Naive thymus-derived CD4-positive, alpha-beta T cell (primary cell): Measurements from ENCODE around the gene TACO1. TPM values are rescaled to one million over a fixed set of nuclear protein-coding genes. Genes with fewer than 3 reads are reported as not detected.

Experiments used
- ATAC-seq: fragments of 150-1000 bp; cut with Tn5 transposase; 2 replicates; pipeline ENCODE4 v1.10.0; 2021; ENCODE audit warnings: mild to moderate bottlenecking, moderate library complexity
- CTCF ChIA-PET: fragments of 350-600 bp; sonication (Branson Sonifier 250); formaldehyde crosslinking; loops from one replicate; lab custom pipeline; 2021; ENCODE audit warnings: antibody characterized with exemption; lab: Charles Lee
- POLR2A ChIA-PET: fragments of 350-600 bp; sonication (Branson Sonifier 250); formaldehyde crosslinking; loops from one replicate; lab custom pipeline; 2021; ENCODE audit warnings: antibody characterized with exemption, inconsistent platforms; lab: Charles Lee
- DNase-seq, 9 donors: peaks; one replicate each; pipeline versions ENCODE4 v3.0.0 to v3.0.0-alpha.2; 2020 to 2022; ENCODE audit warnings: mixed read lengths in 1 of 9
- H3K27ac ChIP-seq: one replicate; pipeline ENCODE4 v1.7.0; 2013; ENCODE audit warnings: mild to moderate bottlenecking, low read depth, low read length, moderate library complexity
- H3K27me3 ChIP-seq, 2 donors: one replicate each; pipeline ENCODE4 v1.7.0; 2013; ENCODE audit warnings: low read length in 2 of 2, mild to moderate bottlenecking in 2 of 2, moderate library complexity in 2 of 2; ENCODE audit not compliant: control insufficient read depth in 2 of 2, insufficient read depth in 2 of 2
- H3K36me3 ChIP-seq, 3 experiments: 1 replicate in 2 of 3; 2 replicates in 1 of 3; pipeline ENCODE4 v1.7.0; 2013; ENCODE audit warnings: low read length in 3 of 3, mild to moderate bottlenecking in 3 of 3, moderate library complexity in 1 of 3; ENCODE audit not compliant: insufficient read depth in 3 of 3, control insufficient read depth in 2 of 3
- H3K4me1 ChIP-seq, 2 donors: one replicate each; pipeline ENCODE4 v1.7.0; 2013; ENCODE audit warnings: low read length in 2 of 2, mild to moderate bottlenecking in 2 of 2, moderate library complexity in 1 of 2; ENCODE audit not compliant: control insufficient read depth in 2 of 2, insufficient read depth in 2 of 2
- H3K4me3 ChIP-seq: 2 replicates; pipeline ENCODE4 v1.7.0; 2013; ENCODE audit warnings: mild to moderate bottlenecking, low read length
- H3K9me3 ChIP-seq, 3 experiments: 1 replicate in 2 of 3; 2 replicates in 1 of 3; pipeline ENCODE4 v1.7.0; 2013; ENCODE audit warnings: low read length in 3 of 3; ENCODE audit not compliant: control insufficient read depth in 2 of 3
- H3K27ac Mint-ChIP-seq, 9 donors: one replicate each; pipeline ENCODE4 v1.8.0; 2020 to 2022; ENCODE audit warnings: mixed read lengths in 9 of 9, mild to moderate bottlenecking in 8 of 9, moderate library complexity in 5 of 9, inconsistent platforms in 2 of 9
- H3K27me3 Mint-ChIP-seq, 5 donors: one replicate each; pipeline ENCODE4 v1.8.0; 2021 to 2022; ENCODE audit warnings: mixed read lengths in 5 of 5, mild to moderate bottlenecking in 1 of 5
- H3K36me3 Mint-ChIP-seq, 5 donors: one replicate each; pipeline ENCODE4 v1.8.0; 2020 to 2022; ENCODE audit warnings: mixed read lengths in 5 of 5, mild to moderate bottlenecking in 3 of 5, inconsistent platforms in 1 of 5
- H3K4me1 Mint-ChIP-seq, 7 donors: one replicate each; pipeline ENCODE4 v1.8.0; 2020 to 2022; ENCODE audit warnings: mixed read lengths in 7 of 7, mild to moderate bottlenecking in 3 of 7, inconsistent platforms in 1 of 7
- H3K4me3 Mint-ChIP-seq, 10 donors: one replicate each; pipeline ENCODE4 v1.8.0; 2020 to 2022; ENCODE audit warnings: mild to moderate bottlenecking in 10 of 10, mixed read lengths in 10 of 10, moderate library complexity in 6 of 10, inconsistent platforms in 2 of 10
- H3K9me3 Mint-ChIP-seq, 11 donors: one replicate each; pipeline ENCODE4 v1.8.0; 2020 to 2022; ENCODE audit warnings: mixed read lengths in 11 of 11, mild to moderate bottlenecking in 4 of 11, inconsistent platforms in 1 of 11, moderate library complexity in 1 of 11
- intact Hi-C, 2 donors: fragments of 100-400 bp; cut with micrococcal nuclease; formaldehyde crosslinking; loops; one replicate each; pipeline ENCODE4 v1.15.1; 2023
- polyA plus RNA-seq, 2 donors: library from polyadenylated mRNA; unstranded; fragments of 300-500 nt; fragmentation: Illumina TruSeq; gene quantifications; one replicate each; pipeline ENCODE4 v1.2.3, GENCODE V29; 2021
- total RNA-seq, 6 experiments: library from RNA in 5 of 6; stranded (reverse) in 5 of 6; gene quantifications; 1 replicate in 5 of 6; 2 replicates in 1 of 6; pipeline ENCODE4 v1.2.3 and lab custom pipeline; 2021 to 2026

TACO1 gene
- total and polyA plus RNA-seq, 7 experiments from 2014 or later, result 11.1 to 21.2 (median 16.8) TPM

DNA sequence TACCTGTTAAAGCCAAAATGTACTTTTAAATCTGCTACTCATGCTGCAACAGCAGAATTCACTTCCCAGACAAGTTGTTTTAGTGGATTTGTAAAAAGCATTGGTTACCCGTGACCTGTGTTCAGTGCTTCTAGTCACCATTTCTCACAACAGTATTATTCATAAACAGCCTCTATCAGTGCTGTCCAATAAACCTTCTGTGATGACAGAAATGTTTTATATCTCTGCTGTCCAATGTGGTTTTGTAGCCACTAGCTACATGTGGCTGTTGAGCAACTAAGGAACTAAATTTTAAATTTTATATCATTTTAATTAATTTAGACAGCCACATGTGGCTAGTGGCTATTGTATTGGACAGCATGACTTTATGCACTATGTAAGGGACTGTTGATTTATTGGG, 34.1 kb downstream of the TACO1 start:
- CTCF ChIA-PET, result interaction anchor here (0.8 to 1.0 kb wide), 2 partner anchors 23 to 159 kb away, joined by 3 to 4 read pairs; no protein-coding TSS in a partner anchor

DNA sequence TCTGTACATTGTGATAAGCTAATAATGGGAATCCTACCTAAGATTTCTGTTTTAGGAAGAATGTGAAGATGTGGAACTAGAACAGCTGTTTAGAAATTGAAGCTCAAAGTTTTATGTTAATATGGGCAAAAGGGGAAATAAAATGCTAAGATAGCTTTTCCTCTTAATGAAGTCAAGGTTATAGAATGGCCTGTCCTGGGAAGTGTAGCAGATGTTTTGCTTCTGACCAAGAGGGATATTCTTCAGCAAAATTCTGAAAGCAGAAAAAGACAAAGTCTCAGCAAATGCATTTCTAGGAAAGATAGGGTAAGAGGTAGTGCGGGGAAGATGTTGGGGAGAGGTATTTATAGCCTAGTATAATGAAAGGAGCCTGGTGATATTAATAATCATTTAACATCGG, 34.6 kb downstream of the TACO1 start:
- Histone ChIP-seq H3K36me3 (peaks cover 5 to 44% (median 14%) of the 10 kb centered on the region in 3 experiments), H3K27me3 (no peaks in the 10 kb centered on the region), H3K4me3 (no peak overlapping the region), H3K4me1 (peaks cover 0 to 9% of the 10 kb centered on the region in 2 donors), H3K27ac (no peak overlapping the region), H3K9me3 (no peaks in the 10 kb centered on the region)
- POLR2A ChIA-PET, result interaction anchor here (0.6 to 2.1 kb wide), 3 partner anchors 11 to 132 kb away, joined by 3 to 10 read pairs (median 6); no protein-coding TSS in a partner anchor
- Mint-ChIP-seq H3K9me3 (peaks cover 0 to 1% (median 0%) of the 10 kb centered on the region in 11 donors), H3K36me3 (peaks cover 7 to 37% (median 16%) of the 10 kb centered on the region in 5 donors), H3K4me1 (peaks cover 27 to 63% (median 52%) of the 10 kb centered on the region in 7 donors), H3K27ac (no peak overlapping the region), H3K4me3 (no peak overlapping the region), H3K27me3 (no peaks in the 10 kb centered on the region)
- CTCF ChIA-PET, result interaction anchor here (0.6 to 1.6 kb wide), 5 partner anchors 24 to 196 kb away, joined by 3 to 4 read pairs (median 3); no protein-coding TSS in a partner anchor
- intact Hi-C loops, result no loop called here
- DNase-seq (no peak), ATAC-seq (no peak)

More for the DNA sequence above, 34.1 kb downstream of the TACO1 start:
- no peak overlapping the region for H3K27ac ChIP-seq
- H3K27me3 ChIP-seq, result no peaks in the 10 kb centered on the region
- Mint-ChIP-seq H3K27ac (no peak overlapping the region), H3K4me1 (peaks cover 28 to 62% (median 54%) of the 10 kb centered on the region in 7 donors), H3K9me3 (peaks cover 0 to 1% (median 0%) of the 10 kb centered on the region in 11 donors), H3K4me3 (no peak overlapping the region), H3K27me3 (no peaks in the 10 kb centered on the region), H3K36me3 (peaks cover 7 to 37% (median 16%) of the 10 kb centered on the region in 5 donors)
- H3K9me3 ChIP-seq, result no peaks in the 10 kb centered on the region
- DNase-seq, result no peak
- H3K36me3 ChIP-seq, result peaks cover 5 to 44% (median 14%) of the 10 kb centered on the region in 3 experiments
- intact Hi-C loops, result no loop called here
- H3K4me3 ChIP-seq, result no peak overlapping the region
- peaks cover 0 to 9% of the 10 kb centered on the region in 2 donors for H3K4me1 ChIP-seq
- POLR2A ChIA-PET, result interaction anchor here (0.6 to 2.1 kb wide), 4 partner anchors 10 to 132 kb away, joined by 3 to 10 read pairs (median 4); no protein-coding TSS in a partner anchor
- no peak for ATAC-seq

DNA sequence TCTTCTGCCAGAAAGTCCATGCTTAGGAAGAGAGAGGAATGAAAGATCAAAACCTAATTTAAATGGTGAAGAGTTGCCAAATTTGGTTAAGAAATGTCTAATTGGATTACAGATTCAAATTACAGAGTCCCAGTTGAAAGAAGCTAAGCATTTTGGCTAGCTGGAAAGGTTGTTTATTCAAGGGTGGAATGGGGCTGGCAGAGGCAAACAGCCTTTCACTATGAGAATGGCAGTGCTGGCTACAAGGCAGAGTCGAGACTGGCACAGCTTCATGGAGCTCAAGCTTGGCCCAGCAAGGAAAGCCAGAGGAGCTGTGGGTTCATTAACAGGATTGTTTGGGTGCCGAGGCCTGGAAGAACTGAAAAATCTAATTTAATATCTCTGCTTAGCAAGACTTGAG, 35.1 kb downstream of the TACO1 start:
- H3K27me3 ChIP-seq, result no peaks in the 10 kb centered on the region
- intact Hi-C loops, result no loop called here
- peaks cover 5 to 44% (median 14%) of the 10 kb centered on the region in 3 experiments for H3K36me3 ChIP-seq
- POLR2A ChIA-PET, result interaction anchor here (0.6 to 2.1 kb wide), 4 partner anchors 11 to 132 kb away, joined by 3 to 10 read pairs (median 6); no protein-coding TSS in a partner anchor
- ATAC-seq, result no peak
- no peaks in the 10 kb centered on the region for H3K9me3 ChIP-seq
- H3K4me3 ChIP-seq, result no peak overlapping the region
- Mint-ChIP-seq H3K4me1 (peaks cover 27 to 63% (median 50%) of the 10 kb centered on the region in 7 donors), H3K36me3 (peaks cover 7 to 37% (median 16%) of the 10 kb centered on the region in 5 donors), H3K27me3 (no peaks in the 10 kb centered on the region), H3K27ac (peak overlapping the region in 3 of 9 donors; percentile 9 to 63 (median 17)), H3K4me3 (no peak overlapping the region), H3K9me3 (peaks cover 0 to 1% (median 0%) of the 10 kb centered on the region in 11 donors)
- CTCF ChIA-PET, result interaction anchor here (0.6 to 1.6 kb wide), 5 partner anchors 24 to 236 kb away, joined by 3 to 4 read pairs (median 3); no protein-coding TSS in a partner anchor
- no peak for DNase-seq
- peaks cover 0 to 9% of the 10 kb centered on the region in 2 donors for H3K4me1 ChIP-seq
- no peak overlapping the region for H3K27ac ChIP-seq

DNA sequence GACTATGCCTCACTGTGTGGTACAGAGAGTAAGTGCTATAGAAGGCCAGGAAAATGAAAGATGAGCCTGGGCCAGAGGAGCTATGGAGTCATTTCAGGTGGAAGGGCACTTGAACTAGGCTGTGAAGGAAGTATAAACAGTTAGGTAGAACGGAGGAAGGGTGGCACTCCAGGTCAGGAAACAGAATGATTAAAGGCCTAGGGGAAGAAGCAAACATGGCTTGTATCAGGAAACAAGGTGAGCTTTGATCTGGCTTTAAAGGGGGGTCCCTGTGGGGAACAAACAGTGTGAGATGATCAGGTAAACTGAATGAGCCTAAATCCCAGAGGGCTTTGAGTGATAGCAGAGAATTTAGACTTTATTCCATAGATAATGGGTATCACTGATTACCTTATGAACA, 38.4 kb downstream of the TACO1 start:
- Mint-ChIP-seq H3K4me1 (peaks cover 11 to 49% (median 29%) of the 10 kb centered on the region in 7 donors), H3K9me3 (peaks cover 0 to 1% (median 0%) of the 10 kb centered on the region in 11 donors), H3K36me3 (peaks cover 7 to 24% (median 13%) of the 10 kb centered on the region in 5 donors), H3K27ac (peak overlapping the region in 8 of 9 donors; percentile 24 to 77 (median 66)), H3K27me3 (no peaks in the 10 kb centered on the region), H3K4me3 (peak overlapping the region in 5 of 10 donors; percentile 6 to 64 (median 14))
- Histone ChIP-seq H3K4me1 (peaks cover 0 to 9% of the 10 kb centered on the region in 2 donors), H3K36me3 (peaks cover 5 to 33% (median 8%) of the 10 kb centered on the region in 3 experiments), H3K27ac (no peak overlapping the region), H3K27me3 (no peaks in the 10 kb centered on the region), H3K9me3 (no peaks in the 10 kb centered on the region), H3K4me3 (no peak overlapping the region)
- intact Hi-C loops, result no loop called here
- DNase-seq (peak in 1 of 9 donors; percentile 15), ATAC-seq (no peak)
- ChIA-PET POLR2A (interaction anchor here (0.6 to 1.6 kb wide), 7 partner anchors 14 to 135 kb away, joined by 3 to 9 read pairs (median 3); partner anchors contain the start of genes CCDC47 and DDX42), CTCF (interaction anchor here (0.8 to 1.6 kb wide), 4 partner anchors 36 to 209 kb away, joined by 3 to 5 read pairs (median 4); no protein-coding TSS in a partner anchor)

DNA sequence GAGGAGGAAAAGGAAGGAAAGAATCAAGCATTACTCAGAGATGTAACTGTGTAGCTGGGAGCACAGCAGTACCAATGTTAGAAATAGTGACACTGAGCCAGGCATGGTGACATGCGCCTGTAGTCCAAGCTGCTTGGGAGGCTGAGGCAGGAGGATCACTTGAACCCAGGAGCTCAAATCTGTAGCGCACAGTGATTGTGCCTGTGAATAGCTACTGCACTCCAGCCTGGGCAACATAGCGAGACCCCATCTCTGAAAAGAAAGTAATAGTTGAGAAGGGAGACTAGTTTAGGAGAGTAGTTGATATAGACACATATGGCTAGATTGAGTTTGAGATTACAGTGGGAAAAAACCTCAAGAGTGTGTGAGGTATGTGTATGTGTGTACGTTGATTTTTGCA, 39.3 kb downstream of the TACO1 start:
- Histone ChIP-seq H3K9me3 (no peaks in the 10 kb centered on the region), H3K4me3 (no peak overlapping the region), H3K4me1 (peaks cover 0 to 9% of the 10 kb centered on the region in 2 donors), H3K27me3 (no peaks in the 10 kb centered on the region), H3K27ac (no peak overlapping the region), H3K36me3 (peaks cover 0 to 27% (median 5%) of the 10 kb centered on the region in 3 experiments)
- ChIA-PET POLR2A (interaction anchor here (0.8 to 1.6 kb wide), 2 partner anchors 57 to 70 kb away, joined by 4 to 9 read pairs; no protein-coding TSS in a partner anchor), CTCF (interaction anchor here (0.8 to 1.6 kb wide), 2 partner anchors 55 to 70 kb away, joined by 3 to 5 read pairs; no protein-coding TSS in a partner anchor)
- Mint-ChIP-seq H3K9me3 (peaks cover 0 to 1% (median 0%) of the 10 kb centered on the region in 11 donors), H3K27me3 (no peaks in the 10 kb centered on the region), H3K36me3 (peaks cover 7 to 25% (median 10%) of the 10 kb centered on the region in 5 donors), H3K4me3 (no peak overlapping the region), H3K4me1 (peaks cover 7 to 45% (median 30%) of the 10 kb centered on the region in 7 donors), H3K27ac (peak overlapping the region in 7 of 9 donors; percentile 7 to 72 (median 67))
- intact Hi-C loops, result no loop called here
- ATAC-seq (no peak), DNase-seq (no peak)

DNA sequence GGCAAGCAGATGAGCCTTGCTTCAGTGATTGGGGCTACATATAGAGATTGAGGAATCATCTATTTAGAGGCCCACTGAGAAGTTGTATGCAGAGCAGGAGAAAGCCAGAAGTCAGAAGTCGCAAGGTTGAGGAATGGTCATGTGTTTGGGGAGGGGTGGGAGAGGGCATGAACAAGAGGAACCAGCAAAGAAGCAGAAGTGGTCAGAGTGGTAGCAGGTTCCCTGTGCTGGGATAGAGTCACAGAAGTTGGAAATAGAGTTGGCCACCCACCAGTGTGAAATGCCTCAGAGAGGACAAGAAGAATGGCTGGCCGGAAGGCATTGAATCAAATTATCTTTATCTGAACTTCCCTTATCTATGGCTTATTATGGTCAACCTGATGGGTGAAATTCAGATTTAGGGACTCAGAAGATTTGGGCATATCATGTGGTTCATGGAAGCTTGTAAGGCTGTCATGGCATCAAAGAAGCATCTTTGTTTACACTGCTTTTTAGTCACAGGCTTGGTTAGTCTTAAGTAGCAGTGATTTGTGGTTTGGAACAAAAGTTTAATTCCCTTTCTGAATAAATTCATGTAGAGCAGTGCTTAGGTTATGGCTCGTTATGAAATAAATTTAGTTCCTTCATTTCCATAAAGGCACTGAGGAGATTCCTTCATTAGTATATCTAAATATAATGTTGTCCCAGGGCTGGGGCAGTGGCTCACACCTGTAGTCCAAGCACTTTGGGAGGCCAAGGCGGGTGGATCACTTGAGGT, 41.2 kb downstream of the TACO1 start:
- Histone ChIP-seq H3K4me3 (no peak overlapping the region), H3K36me3 (peaks cover 5 to 29% (median 8%) of the 10 kb centered on the region in 3 experiments), H3K9me3 (no peaks in the 10 kb centered on the region), H3K4me1 (peaks cover 0 to 9% of the 10 kb centered on the region in 2 donors), H3K27me3 (no peaks in the 10 kb centered on the region), H3K27ac (no peak overlapping the region)
- H3K36me3 Mint-ChIP-seq, result peaks cover 3 to 25% (median 9%) of the 10 kb centered on the region in 5 donors
- no peak overlapping the region for H3K4me3 Mint-ChIP-seq
- ChIA-PET CTCF (interaction anchor here (1.1 kb wide), 1 partner anchor 33 kb away, joined by 4 read pairs; no protein-coding TSS in a partner anchor), POLR2A (interaction anchor here (1.3 kb wide), 1 partner anchor 53 kb away, joined by 3 read pairs; no protein-coding TSS in a partner anchor)
- DNase-seq (no peak), ATAC-seq (peak; percentile 87)
- intact Hi-C loops, result no loop called here
- H3K27me3 Mint-ChIP-seq, result no peaks in the 10 kb centered on the region
- H3K4me1 Mint-ChIP-seq, result peaks cover 13 to 37% (median 27%) of the 10 kb centered on the region in 7 donors
- H3K9me3 Mint-ChIP-seq, result no peaks in the 10 kb centered on the region
- H3K27ac Mint-ChIP-seq, result peak overlapping the region in 1 of 9 donors; percentile 52
